A172 (cell line): Measurements from ENCODE around the gene SPTY2D1. TPM values are rescaled to one million over a fixed set of nuclear protein-coding genes. Genes with fewer than 3 reads are reported as not detected.
A peak's percentile ranks its signal among the peaks of the same experiment; 100 is the strongest.
"Not testable (repeated sequence)": the region's sequence is repeated elsewhere in the genome, so short reads cannot be mapped to it uniquely, and the experiment has no call there.

Experiments
- DNase-seq: peaks from one replicate; pipeline ENCODE4 v3.0.0-alpha.2; 2015; ENCODE audit warnings: low spot score
- total RNA-seq: library from RNA; depleted of rRNA; stranded (reverse); fragments of >200 nt; shearing (Covaris generic); gene quantifications from 2 replicates; pipeline ENCODE4 v1.2.3, GENCODE V29; 2014; rRNA removed

Gene SPTY2D1, protein sequence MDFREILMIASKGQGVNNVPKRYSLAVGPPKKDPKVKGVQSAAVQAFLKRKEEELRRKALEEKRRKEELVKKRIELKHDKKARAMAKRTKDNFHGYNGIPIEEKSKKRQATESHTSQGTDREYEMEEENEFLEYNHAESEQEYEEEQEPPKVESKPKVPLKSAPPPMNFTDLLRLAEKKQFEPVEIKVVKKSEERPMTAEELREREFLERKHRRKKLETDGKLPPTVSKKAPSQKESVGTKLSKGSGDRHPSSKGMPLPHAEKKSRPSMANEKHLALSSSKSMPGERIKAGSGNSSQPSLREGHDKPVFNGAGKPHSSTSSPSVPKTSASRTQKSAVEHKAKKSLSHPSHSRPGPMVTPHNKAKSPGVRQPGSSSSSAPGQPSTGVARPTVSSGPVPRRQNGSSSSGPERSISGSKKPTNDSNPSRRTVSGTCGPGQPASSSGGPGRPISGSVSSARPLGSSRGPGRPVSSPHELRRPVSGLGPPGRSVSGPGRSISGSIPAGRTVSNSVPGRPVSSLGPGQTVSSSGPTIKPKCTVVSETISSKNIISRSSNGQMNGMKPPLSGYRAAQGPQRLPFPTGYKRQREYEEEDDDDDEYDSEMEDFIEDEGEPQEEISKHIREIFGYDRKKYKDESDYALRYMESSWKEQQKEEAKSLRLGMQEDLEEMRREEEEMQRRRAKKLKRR
- 21.0 and 26.3 TPM in 2 replicates for total RNA-seq

DNA sequence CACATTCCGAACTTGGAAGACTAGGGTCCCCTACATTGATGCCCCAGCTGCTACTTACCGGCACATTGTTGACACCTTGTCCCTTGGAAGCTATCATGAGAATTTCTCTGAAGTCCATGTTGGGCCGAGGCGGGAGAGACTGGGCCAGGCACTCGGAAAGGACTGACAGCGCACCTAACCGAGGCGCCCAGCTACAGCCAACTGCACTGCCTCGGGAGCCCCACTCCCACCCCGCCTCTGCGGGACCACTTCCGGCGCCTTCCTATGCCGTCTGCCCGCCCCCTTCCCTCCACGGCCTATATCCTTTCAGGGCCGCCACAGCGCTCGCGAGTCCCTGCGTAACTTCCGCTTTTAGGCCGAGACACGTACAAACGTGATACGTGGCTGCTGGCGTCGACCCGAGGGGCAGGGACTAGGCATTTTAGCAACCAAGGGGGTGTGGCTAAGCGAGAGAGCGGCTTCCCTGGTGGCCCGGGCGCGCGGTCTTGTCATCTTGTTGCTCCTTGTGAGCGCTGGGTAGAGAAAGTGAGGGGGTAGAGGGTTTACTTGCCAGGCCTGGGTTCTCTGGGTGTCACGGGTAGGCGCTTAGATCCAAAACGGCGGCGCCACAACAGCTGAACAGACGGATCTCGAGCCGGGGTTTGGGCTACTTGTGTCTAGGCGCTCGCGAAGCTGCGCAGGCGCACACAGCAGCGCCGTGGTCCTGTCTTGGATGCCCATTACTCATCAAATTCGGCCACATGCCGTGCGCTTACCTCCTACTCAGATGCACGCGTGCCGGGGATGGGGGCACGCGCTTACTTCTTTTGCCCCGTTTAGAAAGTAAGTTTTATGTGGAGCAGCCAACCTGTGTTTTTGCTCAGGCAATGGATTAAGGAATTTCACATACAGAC is at the start of gene SPTY2D1:
Gene SPTY2D1 (minus strand): TSS at position 203 of the 893 bp plus-strand sequence. CDS start 85 bp downstream, at position 118.
- DNase-seq, result peak; percentile 99

DNA sequence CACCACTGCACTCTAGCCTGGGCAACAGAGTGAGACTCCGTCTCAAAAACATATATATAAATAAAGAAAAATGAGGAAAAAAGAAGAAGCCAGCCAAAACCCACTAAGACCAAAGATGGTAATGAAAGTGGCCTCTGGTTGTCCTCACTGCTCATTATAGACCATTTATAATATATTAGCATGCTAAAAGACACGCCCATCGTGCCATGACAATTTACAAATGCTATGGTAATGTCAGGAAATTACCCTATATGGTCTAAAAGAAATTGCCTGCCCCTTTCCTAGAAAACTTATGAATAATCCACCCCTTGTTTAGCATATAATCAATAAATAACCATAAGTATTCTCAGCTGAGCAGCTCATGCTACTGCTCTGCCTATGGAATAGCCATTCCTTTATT is 48.3 kb upstream of the SPTY2D1 start:
- DNase-seq, result no peak

DNA sequence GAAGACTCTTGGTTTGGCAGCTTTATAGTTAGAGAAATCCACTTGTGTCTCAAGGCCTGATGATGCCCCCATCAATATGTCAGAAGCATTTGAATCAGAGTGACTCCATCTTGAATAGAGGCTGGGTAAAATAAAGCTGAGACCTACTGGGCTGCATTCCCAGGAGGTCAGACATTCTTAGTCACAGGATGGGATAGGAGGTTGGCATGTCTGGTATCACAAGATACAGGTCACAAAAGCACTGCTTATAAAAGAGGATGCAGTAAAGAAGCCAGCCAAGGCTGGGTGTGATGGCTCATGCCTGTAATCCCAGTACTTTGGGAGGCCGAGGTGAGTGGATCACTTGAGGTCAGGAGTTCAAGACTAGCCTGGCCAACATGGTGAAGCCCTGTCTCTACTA is 47.8 kb upstream of the SPTY2D1 start:
- peak; percentile 71 for DNase-seq

DNA sequence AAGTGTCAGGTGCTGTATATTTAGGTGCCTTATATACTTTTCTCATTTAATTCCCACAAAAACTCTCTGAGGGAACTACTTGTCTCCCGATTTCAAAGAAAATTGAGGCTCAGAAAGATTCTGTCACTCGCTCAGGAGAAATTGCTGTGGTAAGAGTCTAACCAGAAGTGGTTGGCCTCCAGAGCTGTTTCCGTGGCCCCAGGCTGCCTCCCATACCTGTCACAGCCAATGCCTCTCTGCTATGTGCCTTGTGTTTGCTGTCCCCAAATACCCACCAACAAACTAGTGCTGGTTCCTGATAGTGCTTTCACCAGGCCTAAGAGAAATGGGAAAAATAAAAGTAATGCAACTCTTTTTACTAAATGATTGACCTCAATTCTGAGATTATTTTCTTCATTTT is 43.4 kb upstream of the SPTY2D1 start:
- DNase-seq, result no peak

DNA sequence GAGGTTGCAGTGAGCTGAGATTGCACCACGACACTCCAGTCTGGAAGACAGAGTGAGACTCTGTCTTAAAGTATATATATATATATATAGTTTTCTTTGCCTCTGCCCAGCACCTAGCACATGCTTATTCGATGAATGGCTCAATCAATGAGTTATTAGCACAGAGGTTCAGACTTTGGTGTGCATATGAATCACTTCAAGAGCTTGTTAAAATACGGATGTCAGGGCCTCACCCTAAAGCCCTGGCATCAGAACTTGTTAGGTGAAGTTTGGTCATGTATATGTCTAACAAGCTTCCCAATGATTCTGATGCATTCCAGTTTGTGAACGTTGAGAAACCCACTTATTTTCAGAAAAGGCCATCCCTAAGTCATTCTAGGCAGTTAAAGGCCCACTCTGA is 42.7 kb upstream of the SPTY2D1 start:
- no peak for DNase-seq

DNA sequence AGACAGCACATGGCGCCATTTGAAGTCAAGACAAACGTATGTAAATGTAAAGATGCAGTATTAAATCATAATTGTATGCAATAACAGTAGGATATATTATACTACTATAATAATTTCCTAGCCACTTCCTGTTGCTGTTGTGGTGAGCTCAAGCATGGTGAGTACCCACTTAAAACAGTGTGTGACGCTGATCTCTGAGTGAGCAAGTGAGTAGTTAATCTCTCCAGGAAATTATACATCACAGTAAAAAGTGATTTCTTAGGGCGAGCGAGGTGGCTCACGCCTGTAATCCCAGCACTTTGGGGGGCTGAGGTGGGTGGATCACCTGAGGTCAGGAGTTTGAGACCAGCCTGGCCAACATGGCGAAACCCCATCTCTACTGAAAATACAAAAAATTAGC is 38.1 kb upstream of the SPTY2D1 start:
- peak; percentile 67 for DNase-seq

DNA sequence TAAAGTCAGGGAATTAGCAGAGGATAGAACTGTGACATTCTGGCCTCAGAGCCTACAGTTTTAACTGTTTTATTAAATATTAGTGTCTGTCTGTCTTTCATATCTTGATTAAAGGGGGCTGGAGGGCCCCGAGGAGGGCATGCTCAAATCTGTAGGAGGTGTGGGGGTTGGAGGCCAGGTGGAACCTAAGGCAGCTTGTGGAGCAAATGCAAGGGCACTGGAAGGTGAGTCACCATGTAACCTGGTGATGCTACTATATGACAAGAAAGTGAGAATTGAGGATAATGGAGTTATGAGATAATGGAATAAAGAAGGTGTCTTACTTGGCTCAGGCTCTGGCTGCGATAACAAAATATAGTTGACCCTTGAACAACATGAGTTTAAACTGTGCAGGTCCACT is 37.1 kb upstream of the SPTY2D1 start:
- no peak for DNase-seq

DNA sequence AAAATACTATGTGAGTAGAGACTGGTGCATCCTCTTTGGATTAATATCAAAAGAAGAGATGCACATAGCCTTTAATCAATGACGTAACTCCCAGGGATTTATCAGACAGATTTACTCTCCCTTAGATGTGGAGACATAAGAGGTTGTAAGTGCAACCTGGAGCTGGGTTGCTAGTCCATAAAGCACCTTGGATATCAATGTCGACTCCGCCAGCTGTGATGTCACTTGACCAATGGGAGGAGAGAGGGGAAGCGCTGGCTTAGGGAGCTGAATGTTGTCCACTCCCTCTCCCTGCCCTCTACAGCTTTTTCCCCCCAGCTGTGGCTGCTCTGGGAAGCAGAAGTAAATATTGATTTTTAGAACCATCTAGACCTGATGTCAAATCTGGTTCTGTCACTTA is 35.6 kb upstream of the SPTY2D1 start:
- DNase-seq, result peak; percentile 37

DNA sequence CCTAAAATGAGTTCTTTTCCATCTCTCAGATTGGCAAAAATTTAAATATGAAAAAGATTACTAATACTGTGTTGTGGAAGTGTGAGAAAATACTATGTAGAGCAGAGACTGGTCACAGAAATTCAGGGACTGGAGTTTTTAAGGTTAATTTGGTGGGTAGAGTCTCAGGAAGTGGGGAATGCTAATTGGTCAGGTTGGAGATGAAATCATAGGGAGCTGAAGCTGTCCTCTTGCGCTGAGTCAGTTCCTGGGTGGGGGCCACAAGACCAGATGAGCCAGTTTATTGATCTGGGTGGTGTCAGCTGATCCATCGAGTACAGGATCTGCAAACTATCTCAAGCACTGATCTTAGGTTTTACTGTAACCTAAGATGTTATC is 35.1 kb upstream of the SPTY2D1 start:
- peak; percentile 77 for DNase-seq

DNA sequence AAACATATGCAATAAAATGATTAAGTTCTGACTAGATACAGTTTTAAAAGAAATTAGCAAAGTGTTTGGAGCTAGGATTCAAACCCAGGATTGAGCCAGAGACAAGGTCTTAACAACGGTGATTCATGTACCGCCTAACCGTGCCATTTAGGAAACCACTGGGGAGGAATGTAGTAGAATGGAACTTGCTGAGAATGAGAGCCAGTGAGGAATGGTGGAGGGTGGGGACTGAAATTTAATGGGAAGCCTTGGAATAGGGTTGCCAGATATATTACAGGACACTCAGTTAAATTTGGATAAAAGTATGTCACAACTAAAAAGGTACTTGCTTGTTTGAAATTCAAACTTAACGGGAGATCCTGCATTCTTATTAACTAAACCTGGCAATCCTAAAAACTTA is 34.0 kb upstream of the SPTY2D1 start:
- DNase-seq, result no peak

DNA sequence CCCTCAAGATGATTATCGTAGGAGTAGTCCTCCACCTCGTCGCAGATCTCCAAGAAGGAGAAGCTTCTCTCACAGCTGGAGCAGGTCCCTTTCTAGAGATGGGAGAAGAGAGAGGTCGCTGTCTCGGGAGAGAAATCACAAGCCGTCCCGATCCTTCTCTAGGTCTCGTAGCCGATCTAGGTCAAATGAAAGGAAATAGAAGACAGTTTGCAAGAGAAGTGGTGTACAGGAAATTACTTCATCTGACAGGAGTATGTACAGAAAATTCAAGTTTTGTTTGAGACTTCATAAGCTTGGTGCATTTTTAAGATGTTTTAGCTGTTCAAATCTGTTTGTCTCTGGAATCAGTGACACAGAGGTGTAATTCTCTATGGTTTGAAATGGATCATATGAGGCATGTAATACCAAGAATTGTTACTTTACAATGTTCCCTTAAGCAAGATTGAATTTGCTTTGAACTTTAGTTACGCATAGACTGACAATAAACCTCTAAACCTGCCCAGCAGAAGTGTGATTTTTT is 31.3 kb upstream of the SPTY2D1 start:
- not testable (repeated sequence) for DNase-seq

DNA sequence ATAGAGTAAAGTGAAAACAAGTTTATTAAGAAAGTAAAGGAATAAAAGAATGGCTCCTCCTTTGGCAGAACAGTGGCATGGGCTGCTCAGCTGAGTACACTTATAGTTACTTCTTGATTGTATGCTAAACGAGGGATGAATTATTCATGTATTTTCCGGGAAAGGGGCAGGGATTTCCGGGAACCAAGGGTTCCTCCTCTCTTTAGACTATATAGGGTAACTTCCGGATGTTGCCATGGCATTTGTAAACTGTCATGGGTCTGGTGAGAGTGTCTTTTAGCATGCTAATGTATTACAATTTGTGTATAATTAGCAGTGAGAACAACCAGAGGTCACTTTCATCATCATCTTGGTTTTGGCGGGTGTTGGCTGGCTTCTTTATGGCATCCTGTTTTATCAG is 23.5 kb upstream of the SPTY2D1 start:
- DNase-seq, result no peak

DNA sequence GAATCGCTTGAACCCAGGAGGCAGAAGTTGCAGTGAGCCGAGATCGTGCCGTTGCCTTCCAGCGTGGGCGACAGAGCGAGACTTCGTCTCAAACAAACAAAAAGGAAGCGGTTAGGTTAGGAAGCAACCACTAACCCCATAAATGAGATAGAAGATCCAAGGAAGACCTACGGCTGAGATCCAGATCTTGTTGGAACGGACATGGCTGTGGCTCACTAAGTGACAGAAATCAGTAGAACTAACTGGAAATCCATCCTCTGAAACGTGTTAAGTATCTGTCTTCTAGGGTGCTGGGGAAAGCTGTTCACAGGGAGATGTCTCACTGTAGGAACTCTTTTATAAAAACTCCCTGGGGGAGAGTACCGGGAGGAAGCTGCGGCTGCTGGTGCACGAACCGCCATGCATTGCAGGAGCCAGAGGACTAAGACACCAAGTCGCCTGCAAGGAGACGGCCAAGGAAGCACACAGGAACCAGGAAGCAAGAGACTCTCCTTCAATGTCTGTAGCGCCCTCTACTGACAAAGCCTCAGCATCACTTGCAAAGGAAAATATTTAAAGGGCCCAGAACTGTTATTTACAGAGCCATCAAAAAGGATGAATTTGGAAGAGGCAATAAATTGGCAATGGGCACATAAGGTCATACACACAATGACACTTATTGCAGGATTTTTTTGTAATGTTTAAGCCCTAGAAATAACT is 16.9 kb upstream of the SPTY2D1 start:
- no peak for DNase-seq

DNA sequence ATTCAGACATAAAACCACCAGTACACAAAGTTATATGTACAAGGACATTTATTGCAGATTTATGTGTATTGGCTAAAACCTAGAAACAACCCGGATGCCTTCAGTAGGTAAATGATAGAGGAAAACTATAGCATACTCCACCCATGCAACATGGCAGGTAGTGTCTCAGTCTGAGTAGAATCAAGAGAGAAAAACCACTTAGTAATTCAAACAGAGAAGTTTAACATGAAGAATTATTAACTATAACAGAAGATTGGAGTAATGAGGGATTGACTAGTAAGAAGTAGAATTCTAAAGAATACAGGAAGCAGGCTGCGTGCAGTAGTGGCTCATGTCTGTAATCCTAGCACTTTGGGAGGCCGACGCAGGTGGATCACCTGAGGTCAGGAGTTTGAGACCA is 16.2 kb upstream of the SPTY2D1 start:
- no peak for DNase-seq

DNA sequence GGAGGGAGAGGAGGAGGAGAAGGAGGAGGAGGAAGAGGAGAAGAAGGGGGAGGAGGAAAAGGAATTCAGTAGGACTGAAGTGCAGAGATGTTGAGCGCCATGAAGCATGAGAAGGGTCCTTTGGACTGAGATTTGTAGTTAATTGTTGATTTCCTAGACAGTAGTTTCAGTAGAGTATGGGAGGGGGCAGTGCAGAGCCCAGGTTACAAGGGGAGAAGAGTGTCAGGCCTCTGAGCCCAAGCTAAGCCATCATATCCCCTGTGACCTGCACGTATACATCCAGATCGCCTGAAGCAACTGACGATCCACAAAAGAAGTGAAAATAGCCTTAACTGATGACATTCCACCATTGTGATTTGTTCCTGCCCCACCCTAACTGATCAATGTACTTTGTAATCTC is 8.9 kb upstream of the SPTY2D1 start:
- DNase-seq, result not testable (repeated sequence)

DNA sequence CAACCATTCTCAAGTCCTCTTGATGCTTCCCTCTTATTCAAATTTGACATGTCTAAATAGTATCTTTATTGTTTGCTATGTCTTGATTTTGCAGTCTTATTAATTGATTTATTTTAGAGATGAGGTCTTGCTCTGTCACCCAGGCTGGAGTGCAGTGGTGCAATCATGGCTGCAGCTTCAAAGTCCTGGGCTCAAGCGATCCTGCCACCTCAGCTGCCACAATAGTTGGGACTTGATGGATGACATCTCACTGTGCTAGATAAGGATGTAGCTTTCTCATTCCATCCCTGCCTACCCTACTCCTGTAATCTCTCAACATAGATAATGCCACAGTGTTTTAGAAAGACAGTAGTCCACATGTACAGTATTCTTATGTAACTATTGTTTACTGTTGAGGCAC is 7.5 kb upstream of the SPTY2D1 start:
- no peak for DNase-seq

DNA sequence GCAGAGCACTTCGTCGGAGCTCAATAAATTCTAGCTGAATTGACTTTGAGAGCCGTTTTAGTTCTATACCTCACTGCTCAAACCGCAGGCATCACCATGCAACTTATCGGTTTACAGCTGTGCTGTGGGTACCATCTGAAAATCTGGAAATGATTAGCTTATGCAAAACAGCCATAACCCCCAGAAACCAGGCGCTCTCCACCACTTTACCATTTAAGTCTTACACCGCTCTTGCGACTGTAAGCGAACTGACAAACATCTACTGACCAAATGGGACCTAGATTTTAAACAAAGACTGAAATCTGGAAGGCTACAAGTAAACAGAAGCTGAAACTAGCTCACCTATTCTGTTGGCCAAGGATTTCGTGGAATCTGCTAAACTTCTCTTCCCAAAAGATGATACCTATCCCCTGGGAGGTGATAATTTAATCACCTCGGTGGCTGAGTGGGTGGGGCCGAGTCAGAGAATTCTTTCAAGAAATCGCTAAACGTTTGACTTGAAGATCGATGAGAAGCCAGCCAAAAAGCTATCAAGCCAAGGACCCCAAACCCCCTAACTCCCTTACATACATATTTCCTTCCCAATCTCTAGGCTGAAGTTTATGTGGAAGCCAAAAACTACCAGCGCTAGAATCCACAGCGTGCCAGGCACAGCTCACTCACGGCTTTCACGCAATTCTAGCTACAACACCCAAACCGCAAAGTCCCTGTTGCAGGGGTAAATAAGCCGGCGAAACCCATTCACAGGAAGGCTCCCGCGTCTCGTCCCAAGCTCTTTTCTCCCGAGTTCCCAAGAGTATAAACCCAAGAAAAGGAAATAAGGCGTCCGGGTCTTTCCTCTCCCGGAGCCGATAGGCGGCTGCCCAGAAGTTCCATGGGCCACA is 644 bp downstream of the SPTY2D1 start:
- DNase-seq, result no peak

DNA sequence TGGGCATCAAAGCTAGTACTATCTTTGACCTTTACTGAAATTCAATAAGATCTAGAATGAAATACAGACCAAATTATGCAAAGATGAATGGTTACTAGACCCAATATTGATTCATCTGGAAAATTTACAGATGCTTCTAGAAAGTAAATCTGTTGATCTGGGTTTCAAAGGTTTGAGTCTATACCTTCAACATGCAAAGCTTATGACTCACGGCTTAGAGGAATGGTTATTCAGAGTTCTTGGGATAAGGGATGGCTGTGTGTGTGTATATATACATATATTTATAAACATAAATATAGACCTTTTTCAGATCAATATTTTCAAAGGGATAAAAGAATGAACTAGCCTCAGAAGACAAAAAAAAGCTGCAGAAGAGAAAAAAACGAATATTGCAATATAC is 1.3 kb downstream of the SPTY2D1 start:
- no peak for DNase-seq

DNA sequence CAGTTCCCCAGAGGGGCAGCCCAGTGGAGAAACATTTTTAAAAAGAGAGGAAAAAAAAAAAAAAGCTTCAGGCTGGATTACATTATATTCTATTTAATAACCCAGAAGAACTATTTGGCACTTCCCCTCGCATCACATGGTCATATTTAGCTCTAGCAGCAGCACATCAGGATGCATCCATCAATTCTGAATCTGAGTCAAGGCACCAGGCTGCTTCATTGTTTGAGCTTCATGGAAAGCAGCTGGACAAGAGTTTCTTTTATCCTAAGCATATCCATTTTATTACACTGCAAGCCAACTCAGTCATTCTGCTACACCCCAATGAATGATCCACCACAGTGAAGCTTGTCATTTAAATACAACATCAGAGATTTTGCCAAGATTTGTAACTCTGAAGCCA is 10.0 kb downstream of the SPTY2D1 start:
- no peak for DNase-seq

DNA sequence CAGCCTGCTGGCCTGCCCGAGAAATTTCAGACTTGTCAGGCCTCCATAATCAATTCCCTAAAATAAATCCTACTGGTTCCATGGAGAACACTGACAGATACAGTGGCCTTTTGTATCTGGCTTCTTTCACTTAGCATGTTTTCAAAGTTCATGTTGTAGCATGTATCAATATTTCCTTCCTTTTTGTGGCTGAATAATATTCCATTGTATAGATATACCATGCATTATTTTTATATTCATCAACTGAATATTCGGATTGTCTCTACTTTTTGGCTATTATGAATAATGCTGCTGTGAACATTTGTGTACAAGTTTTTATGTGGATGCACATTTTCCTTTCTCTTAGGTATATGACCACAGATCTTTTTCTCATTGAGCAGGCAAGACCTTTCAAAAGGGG is 10.4 kb downstream of the SPTY2D1 start:
- DNase-seq, result no peak
